Upper lobe of right lung (tissue), 1 donor: Measurements from ENCODE around the gene STARD13. TPM values are rescaled to one million over a fixed set of nuclear protein-coding genes. Genes with fewer than 3 reads are reported as not detected.

Source experiments
- ATAC-seq: fragments of 200-7000 bp; cut with Tn5 transposase; one replicate; pipeline ENCODE4 v1.9.1; 2020; ENCODE audit warnings: mild to moderate bottlenecking, moderate library complexity
- DNase-seq: peaks from one replicate; pipeline ENCODE4 v3.0.0-alpha.2; 2020
- H3K27ac ChIP-seq: fragments of 200-600 bp; one replicate; pipeline ENCODE4 v1.8.0; 2022
- H3K27me3 ChIP-seq: fragments of 200-600 bp; one replicate; pipeline ENCODE4 v1.8.0; 2022; ENCODE audit warnings: mild to moderate bottlenecking
- H3K36me3 ChIP-seq: fragments of 200-600 bp; one replicate; pipeline ENCODE4 v1.8.0; 2022
- H3K4me1 ChIP-seq: fragments of 200-600 bp; one replicate; pipeline ENCODE4 v1.8.0; 2022
- H3K4me3 ChIP-seq: fragments of 200-600 bp; one replicate; pipeline ENCODE4 v1.8.0; 2022; ENCODE audit warnings: mild to moderate bottlenecking
- H3K9me3 ChIP-seq: fragments of 200-600 bp; one replicate; pipeline ENCODE4 v1.8.0; 2022
- intact Hi-C: fragments of 100-400 bp; cut with DNase I; formaldehyde crosslinking; loops from one replicate; pipeline ENCODE4 v1.11.0; 2022
- total RNA-seq: library from RNA; stranded (reverse); fragmentation: NEBNext Ultra II Directional; extraction: Animal tissue kit (Norgen Biotek cat#: 25700); gene quantifications from one replicate; pipeline ENCODE4 v1.2.1, GENCODE V29; 2021
- TF ChIP-seq, protein P1 (sequence below): fragments of 200-600 bp; IDR thresholded peaks from one replicate; pipeline ENCODE4 v1.8.0; 2022; ENCODE audit warnings: antibody characterized with exemption
- donor health status: DM: no; HTN: yes; CAD: no; lungs with severe emphysema.

STARD13 gene
- total RNA-seq, 1 donor from 2014 or later, result 60.4 TPM

DNA sequence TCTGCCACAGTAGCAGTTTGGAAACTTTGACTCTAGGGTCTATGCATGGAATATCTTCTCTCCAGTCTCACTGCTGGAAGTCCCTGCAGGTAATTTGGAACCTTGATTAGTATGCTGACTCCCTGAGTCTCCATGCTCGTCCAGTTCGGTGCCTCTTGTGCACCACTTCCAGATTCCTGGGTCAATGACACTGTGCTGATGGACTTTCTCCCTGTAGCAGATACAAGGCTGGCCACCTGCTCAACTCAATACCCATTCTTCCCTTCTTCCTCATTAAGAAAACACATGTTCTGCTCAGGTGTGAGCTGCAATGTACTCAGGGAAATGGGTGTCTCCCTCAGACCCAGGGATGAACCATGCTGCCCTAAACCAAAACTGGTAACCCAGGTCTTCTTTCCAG, 170.3 kb downstream of the STARD13 start:
- H3K36me3 ChIP-seq, result peaks cover 80% of the 10 kb centered on the region
- TF ChIP-seq, protein P1, sequence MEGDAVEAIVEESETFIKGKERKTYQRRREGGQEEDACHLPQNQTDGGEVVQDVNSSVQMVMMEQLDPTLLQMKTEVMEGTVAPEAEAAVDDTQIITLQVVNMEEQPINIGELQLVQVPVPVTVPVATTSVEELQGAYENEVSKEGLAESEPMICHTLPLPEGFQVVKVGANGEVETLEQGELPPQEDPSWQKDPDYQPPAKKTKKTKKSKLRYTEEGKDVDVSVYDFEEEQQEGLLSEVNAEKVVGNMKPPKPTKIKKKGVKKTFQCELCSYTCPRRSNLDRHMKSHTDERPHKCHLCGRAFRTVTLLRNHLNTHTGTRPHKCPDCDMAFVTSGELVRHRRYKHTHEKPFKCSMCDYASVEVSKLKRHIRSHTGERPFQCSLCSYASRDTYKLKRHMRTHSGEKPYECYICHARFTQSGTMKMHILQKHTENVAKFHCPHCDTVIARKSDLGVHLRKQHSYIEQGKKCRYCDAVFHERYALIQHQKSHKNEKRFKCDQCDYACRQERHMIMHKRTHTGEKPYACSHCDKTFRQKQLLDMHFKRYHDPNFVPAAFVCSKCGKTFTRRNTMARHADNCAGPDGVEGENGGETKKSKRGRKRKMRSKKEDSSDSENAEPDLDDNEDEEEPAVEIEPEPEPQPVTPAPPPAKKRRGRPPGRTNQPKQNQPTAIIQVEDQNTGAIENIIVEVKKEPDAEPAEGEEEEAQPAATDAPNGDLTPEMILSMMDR, result no peak
- no peak overlapping the region for H3K27ac ChIP-seq
- no peak overlapping the region for H3K4me3 ChIP-seq
- no peak for DNase-seq
- H3K27me3 ChIP-seq, result no peaks in the 10 kb centered on the region
- no peak for ATAC-seq
- H3K4me1 ChIP-seq, result peaks cover 20% of the 10 kb centered on the region
- intact Hi-C loops, result no loop called here
- H3K9me3 ChIP-seq, result no peaks in the 10 kb centered on the region

DNA sequence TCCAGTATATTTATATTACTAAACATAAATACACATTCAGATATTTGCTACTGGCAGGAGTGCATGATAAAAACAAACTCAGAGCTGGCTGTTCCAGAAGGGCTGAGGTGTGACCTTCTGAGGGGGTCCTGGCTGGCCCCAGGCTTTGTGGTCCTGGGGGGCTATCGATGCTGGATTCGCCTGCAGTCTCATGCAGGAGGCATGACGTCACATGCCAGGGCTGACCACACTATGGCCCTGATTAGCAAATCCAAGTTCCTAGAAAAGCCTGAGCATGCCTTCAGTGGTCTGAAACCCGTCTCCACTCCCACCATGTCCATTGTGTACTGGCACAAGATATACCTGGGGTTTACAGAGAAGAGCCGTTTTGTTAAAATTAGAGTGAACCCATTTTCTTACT, 171.4 kb downstream of the STARD13 start:
- no peak for DNase-seq
- Histone ChIP-seq H3K4me1 (peaks cover 29% of the 10 kb centered on the region), H3K36me3 (peaks cover 79% of the 10 kb centered on the region), H3K27me3 (no peaks in the 10 kb centered on the region), H3K4me3 (no peak overlapping the region), H3K9me3 (no peaks in the 10 kb centered on the region), H3K27ac (no peak overlapping the region)
- no peak for ATAC-seq
- intact Hi-C loops, result no loop called here
- TF ChIP-seq, protein P1, result no peak

DNA sequence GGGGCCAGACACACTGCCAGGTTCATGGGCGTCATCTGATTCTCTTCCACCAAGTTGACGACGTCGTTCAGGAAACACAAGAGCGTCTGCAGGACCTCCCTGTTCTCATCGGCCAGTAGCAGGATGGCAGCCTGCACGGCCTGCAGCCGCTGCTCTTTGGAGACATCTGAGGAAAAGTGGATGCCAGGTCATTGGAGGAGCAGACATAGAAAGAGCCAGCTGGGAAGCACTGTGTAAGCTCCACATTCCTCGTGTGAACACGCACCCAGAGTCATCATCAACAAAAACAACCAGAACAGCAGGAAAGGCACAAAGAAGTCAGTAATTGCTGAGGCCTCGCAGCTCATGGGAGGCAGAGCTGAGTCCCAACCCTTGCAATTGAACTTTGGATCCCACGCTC, 172.8 kb downstream of the STARD13 start:
- Histone ChIP-seq H3K4me3 (no peak overlapping the region), H3K4me1 (peaks cover 34% of the 10 kb centered on the region), H3K27ac (peak overlapping the region; percentile 21), H3K36me3 (peaks cover 76% of the 10 kb centered on the region), H3K9me3 (no peaks in the 10 kb centered on the region), H3K27me3 (no peaks in the 10 kb centered on the region)
- intact Hi-C loops, result no loop called here
- DNase-seq (no peak), ATAC-seq (peak; percentile 19)
- TF ChIP-seq, protein P1, result no peak

DNA sequence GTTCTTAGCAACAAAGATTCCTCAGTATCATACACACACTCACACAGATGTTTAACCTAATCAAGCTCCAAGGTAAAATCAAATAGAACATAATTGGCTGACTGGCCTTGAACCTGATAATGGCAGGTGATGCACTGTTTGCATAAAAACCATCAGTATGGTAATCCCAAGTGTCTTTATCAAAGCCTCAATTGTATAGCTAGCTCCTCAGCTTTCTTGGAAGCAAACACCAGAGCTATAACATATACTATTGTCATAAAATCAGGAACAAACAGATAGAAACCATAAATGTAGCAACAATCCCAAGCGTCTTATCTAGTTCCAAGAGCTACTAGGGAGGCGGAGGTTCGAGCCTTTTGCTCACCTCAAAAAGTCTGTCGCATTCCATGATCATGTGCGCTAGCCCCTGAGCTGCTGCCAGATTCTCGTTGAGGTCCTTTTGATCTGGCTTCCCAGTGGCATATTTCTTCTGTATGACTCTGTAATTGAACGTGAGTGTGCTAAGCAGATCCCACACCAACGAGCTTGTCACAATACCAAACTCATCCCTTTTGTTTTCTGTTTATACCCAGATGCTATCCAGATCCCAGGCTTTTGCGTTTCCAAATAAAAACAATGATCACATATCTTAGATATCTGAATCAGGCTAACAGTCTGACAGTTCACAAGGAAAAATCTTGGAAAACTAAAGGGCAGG, 174.0 kb downstream of the STARD13 start:
- intact Hi-C loops, result no loop called here
- Histone ChIP-seq H3K9me3 (no peaks in the 10 kb centered on the region), H3K27ac (peak overlapping the region; percentile 45), H3K27me3 (no peaks in the 10 kb centered on the region), H3K4me3 (no peak overlapping the region), H3K36me3 (peaks cover 77% of the 10 kb centered on the region), H3K4me1 (peaks cover 34% of the 10 kb centered on the region)
- TF ChIP-seq, protein P1, result no peak
- DNase-seq (no peak), ATAC-seq (no peak)

DNA sequence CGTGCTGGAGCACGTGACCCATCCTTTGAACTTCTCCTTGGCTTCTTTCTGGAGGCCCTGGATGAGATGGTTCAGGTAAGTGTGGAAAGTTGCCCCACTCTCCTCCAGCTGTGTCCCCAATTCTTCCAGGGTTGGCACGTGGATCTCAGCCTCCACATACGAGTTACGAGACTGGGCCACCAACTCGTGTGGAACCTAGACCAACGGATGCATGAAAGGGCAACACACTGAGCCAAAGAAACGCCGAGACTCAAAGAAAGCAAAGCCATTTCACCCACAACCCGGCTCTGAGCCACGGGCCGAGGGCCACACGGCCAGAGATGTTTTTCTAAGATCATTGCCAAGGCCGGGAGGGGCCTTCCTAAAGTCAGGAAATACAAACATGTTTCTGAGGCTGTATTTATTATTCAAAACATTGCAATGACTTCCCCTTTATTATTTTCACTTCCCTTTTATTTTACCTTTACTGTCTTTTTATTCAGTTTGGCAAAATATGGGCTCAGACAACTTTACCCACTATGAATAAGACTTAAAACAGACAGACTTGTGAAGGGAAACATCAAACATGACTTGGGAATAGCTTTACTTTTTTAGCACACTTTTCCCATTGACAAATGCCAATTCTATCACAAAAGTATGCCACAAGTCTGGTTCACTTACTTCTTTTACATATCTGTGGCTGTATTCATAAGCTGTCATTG, 174.7 kb downstream of the STARD13 start:
- Histone ChIP-seq H3K4me3 (no peak overlapping the region), H3K27ac (peak overlapping the region; percentile 45), H3K36me3 (peaks cover 76% of the 10 kb centered on the region), H3K27me3 (no peaks in the 10 kb centered on the region), H3K9me3 (no peaks in the 10 kb centered on the region), H3K4me1 (peaks cover 34% of the 10 kb centered on the region)
- intact Hi-C loops, result no loop called here
- no peak for DNase-seq
- ATAC-seq, result peak; percentile 53
- TF ChIP-seq, protein P1, result no peak
